IMR-90 (cell line): ENCODE results near the gene CLMP.
A peak's percentile ranks its signal among the peaks of the same experiment; 100 is the strongest.

Experiments
- CHD1 ChIP-seq: IDR thresholded peaks from 2 replicates; pipeline ENCODE4 v1.6.1; 2012; ENCODE audit warnings: low read depth, low read length, improper control_type of control experiment
- MAZ ChIP-seq: IDR thresholded peaks from 2 replicates; pipeline ENCODE4 v1.6.1; 2012; ENCODE audit warnings: low read depth, mild to moderate bottlenecking, low read length, improper control_type of control experiment, moderate library complexity, borderline replicate concordance
- POLR2A ChIP-seq: IDR thresholded peaks from 2 replicates; pipeline ENCODE4 v1.6.1; 2012; ENCODE audit warnings: mild to moderate bottlenecking, low read depth, low read length
- RCOR1 ChIP-seq: IDR thresholded peaks from 2 replicates; pipeline ENCODE4 v1.6.1; 2012; ENCODE audit warnings: mild to moderate bottlenecking, low read length, improper control_type of control experiment; ENCODE audit not compliant: insufficient replicate concordance
- TF ChIP-seq, protein P1 (sequence below): conservative IDR thresholded peaks from 2 replicates; pipeline ENCODE4 v1.5.1; 2012; ENCODE audit warnings: mild to moderate bottlenecking, low read depth, low read length, improper control_type of control experiment

DNA sequence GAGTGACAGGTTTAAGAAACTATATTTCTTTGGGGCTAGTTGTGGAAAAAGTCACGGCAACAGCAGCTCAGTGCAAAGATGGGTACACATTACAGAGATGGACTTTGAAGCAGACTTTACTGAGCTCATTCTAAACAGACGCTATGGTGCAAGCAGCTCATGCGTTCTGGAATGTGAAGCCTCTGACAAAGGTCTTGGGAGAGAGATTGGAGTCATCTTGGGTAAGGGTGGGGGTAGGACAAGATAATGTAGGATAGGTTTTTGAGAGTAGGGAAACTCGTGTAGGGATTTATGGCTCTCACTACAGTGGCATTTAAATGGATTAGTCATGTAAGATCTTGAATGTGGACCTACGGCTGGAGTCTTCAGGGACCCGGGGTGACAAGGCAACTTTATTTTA lies 36.2 kb upstream of the CLMP start:
- TF ChIP-seq, protein P1, sequence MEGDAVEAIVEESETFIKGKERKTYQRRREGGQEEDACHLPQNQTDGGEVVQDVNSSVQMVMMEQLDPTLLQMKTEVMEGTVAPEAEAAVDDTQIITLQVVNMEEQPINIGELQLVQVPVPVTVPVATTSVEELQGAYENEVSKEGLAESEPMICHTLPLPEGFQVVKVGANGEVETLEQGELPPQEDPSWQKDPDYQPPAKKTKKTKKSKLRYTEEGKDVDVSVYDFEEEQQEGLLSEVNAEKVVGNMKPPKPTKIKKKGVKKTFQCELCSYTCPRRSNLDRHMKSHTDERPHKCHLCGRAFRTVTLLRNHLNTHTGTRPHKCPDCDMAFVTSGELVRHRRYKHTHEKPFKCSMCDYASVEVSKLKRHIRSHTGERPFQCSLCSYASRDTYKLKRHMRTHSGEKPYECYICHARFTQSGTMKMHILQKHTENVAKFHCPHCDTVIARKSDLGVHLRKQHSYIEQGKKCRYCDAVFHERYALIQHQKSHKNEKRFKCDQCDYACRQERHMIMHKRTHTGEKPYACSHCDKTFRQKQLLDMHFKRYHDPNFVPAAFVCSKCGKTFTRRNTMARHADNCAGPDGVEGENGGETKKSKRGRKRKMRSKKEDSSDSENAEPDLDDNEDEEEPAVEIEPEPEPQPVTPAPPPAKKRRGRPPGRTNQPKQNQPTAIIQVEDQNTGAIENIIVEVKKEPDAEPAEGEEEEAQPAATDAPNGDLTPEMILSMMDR, result no peak
- peak; percentile 31 for TF ChIP-seq RCOR1
- TF ChIP-seq POLR2A, result no peak
- TF ChIP-seq CHD1, result no peak
- TF ChIP-seq MAZ, result 0 out of 2 replicates have a peak, but pooled peaks have one; percentile 33
